GM12873 (cell line): ENCODE data around the gene DUSP1.

Experiments
- TF ChIP-seq, protein P1 (sequence below): IDR thresholded peaks from 2 replicates; pipeline ENCODE4 v1.5.1; 2012; ENCODE audit warnings: low read depth, mild to moderate bottlenecking, moderate library complexity, low read length, control low read depth; ENCODE audit not compliant: insufficient read depth; ENCODE audit errors: missing control alignments

Gene DUSP1

DNA sequence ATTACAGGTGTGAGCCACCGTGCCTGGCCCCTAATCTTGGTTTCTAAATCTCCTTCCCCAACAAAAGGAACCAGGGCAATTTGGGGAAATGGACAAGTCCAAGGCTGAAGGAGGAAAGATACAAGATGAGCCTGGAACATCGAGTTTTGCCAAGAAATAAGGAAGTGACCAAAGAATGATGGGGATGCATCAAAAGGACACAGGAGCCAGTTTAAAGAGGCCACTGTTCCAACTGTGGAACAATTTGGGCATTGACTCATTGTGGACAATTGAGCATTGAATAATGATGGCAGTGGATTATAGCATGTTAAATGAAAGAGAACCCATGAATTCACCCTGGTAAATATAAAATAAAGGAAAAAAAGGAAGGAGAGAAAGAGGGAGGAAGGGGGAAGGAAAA lies 47.5 kb downstream of the DUSP1 start:
- TF ChIP-seq, protein P1, sequence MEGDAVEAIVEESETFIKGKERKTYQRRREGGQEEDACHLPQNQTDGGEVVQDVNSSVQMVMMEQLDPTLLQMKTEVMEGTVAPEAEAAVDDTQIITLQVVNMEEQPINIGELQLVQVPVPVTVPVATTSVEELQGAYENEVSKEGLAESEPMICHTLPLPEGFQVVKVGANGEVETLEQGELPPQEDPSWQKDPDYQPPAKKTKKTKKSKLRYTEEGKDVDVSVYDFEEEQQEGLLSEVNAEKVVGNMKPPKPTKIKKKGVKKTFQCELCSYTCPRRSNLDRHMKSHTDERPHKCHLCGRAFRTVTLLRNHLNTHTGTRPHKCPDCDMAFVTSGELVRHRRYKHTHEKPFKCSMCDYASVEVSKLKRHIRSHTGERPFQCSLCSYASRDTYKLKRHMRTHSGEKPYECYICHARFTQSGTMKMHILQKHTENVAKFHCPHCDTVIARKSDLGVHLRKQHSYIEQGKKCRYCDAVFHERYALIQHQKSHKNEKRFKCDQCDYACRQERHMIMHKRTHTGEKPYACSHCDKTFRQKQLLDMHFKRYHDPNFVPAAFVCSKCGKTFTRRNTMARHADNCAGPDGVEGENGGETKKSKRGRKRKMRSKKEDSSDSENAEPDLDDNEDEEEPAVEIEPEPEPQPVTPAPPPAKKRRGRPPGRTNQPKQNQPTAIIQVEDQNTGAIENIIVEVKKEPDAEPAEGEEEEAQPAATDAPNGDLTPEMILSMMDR = no peak

GRCh38 chr5:172722327-172722815 lies 48.6 kb downstream of the DUSP1 start:
- TF ChIP-seq, protein P1 = no peak

- TF ChIP-seq, protein P1 = no peak
These were observed 49.3 kb downstream of the DUSP1 start for GRCh38 chr5:172721455-172722326.

DNA sequence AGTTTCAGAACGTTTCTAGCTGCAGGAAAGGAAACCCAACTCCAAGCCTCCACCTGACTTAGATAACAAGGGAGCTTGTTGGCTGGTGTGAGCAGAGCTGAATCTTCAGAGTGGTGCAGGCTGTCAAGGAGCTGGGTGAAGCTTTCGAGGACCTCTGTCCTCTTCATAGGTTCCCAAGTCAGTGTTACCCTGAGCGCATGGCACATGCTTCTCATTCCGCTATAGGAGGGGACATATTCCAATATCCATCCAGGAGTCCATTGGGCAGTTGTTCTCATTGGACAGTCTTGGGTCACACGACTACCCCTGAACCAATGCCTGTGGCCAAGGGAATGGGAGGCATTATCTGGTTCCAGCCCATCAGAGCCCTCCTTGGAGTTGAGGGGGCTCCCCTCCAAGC lies 50.3 kb downstream of the DUSP1 start:
- TF ChIP-seq, protein P1 = no peak

DNA sequence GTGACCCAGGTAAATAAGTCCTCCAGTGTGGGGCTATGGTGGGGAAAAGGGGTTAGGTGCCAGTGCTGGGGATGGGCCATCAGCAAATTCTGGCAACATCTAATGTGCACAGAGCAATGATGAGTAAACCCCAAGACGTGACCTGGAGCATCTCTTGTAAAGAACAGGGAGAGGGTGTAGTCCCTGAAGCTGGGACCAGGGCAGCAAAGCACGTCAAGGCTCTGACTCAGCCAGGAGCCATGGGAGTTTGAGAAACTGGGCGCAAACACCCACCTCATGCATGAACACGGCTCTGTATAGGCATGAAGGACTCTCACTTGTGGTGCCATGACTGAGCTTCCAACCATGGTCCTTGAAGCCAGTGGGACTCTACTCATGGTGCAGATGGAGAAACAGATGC lies 51.8 kb downstream of the DUSP1 start:
- TF ChIP-seq, protein P1 = no peak

- TF ChIP-seq, protein P1 = no peak
These were observed 52.4 kb downstream of the DUSP1 start for GRCh38 chr5:172718527-172719114.
